Fibroblast of lung (primary cell): ENCODE results near the gene TNIK. TPM values are rescaled to one million over a fixed set of nuclear protein-coding genes. Genes with fewer than 3 reads are reported as not detected.
A peak's percentile ranks its signal among the peaks of the same experiment; 100 is the strongest.

Source experiments
- DNase-seq, 2 donors: peaks; one replicate each; pipeline versions ENCODE4 v3.0.0 to v3.0.0-alpha.2; 2010; ENCODE audit warnings: low read depth in 2 of 2
- H2AFZ ChIP-seq: 2 replicates; pipeline ENCODE4 v1.5.1; 2012; ENCODE audit warnings: low read length, control low read depth, inconsistent platforms
- H3K27ac ChIP-seq: 2 replicates; pipeline ENCODE4 v1.5.1; 2011; ENCODE audit warnings: low read length, control low read depth; ENCODE audit not compliant: insufficient read depth
- H3K27me3 ChIP-seq: 2 replicates; pipeline ENCODE4 v1.5.1; 2011; ENCODE audit warnings: mild to moderate bottlenecking, low read length; ENCODE audit not compliant: control insufficient read depth, insufficient read depth
- H3K36me3 ChIP-seq: 2 replicates; pipeline ENCODE4 v1.5.1; 2011; ENCODE audit warnings: low read length; ENCODE audit not compliant: control insufficient read depth, insufficient read depth
- H3K4me1 ChIP-seq: 2 replicates; pipeline ENCODE4 v1.5.1; 2011; ENCODE audit warnings: low read length; ENCODE audit not compliant: control insufficient read depth, insufficient read depth; ENCODE audit errors: extremely low read depth
- H3K4me2 ChIP-seq: 2 replicates; pipeline ENCODE4 v1.5.1; 2011; ENCODE audit warnings: low read length, control low read depth; ENCODE audit not compliant: insufficient read depth; ENCODE audit errors: extremely low read depth
- H3K4me3 ChIP-seq, 4 experiments: fragments of 200-600 bp in 1 of 4; sonication (generic) in 1 of 4; replicated peaks in 1 of 4; 2 replicates each; pipeline ENCODE4 v1.5.1; 2011 to 2016; ENCODE audit warnings: low read length in 4 of 4, low read depth in 3 of 4, mild to moderate bottlenecking in 3 of 4, control low read depth in 2 of 4, inconsistent platforms in 1 of 4, mixed read lengths in 1 of 4; ENCODE audit not compliant: insufficient read depth in 1 of 4; ENCODE audit errors: control extremely low read depth in 1 of 4
- H3K79me2 ChIP-seq: 2 replicates; pipeline ENCODE4 v1.5.1; 2012; ENCODE audit warnings: mild to moderate bottlenecking, low read length, inconsistent platforms; ENCODE audit not compliant: control insufficient read depth, insufficient read depth
- H3K9ac ChIP-seq: 2 replicates; pipeline ENCODE4 v1.5.1; 2011; ENCODE audit warnings: mild to moderate bottlenecking, low read length, control low read depth; ENCODE audit not compliant: insufficient read depth
- H3K9me3 ChIP-seq: 2 replicates; pipeline ENCODE4 v1.5.1; 2012; ENCODE audit warnings: low read depth, low read length; ENCODE audit not compliant: control insufficient read depth, insufficient read depth
- H4K20me1 ChIP-seq: 2 replicates; pipeline ENCODE4 v1.5.1; 2011; ENCODE audit warnings: low read length; ENCODE audit not compliant: control insufficient read depth, insufficient read depth; ENCODE audit errors: extremely low read depth
- EZH2 ChIP-seq: IDR thresholded peaks from 2 replicates; pipeline ENCODE4 v1.5.1; 2012; ENCODE audit warnings: low read length, control low read depth, mild to moderate bottlenecking; ENCODE audit errors: missing control alignments
- polyA plus RNA-seq, 2 donors: library from polyadenylated mRNA; depleted of rRNA in 1 of 2; stranded (reverse) in 1 of 2; unstranded in 1 of 2; fragments of >200 nt; gene quantifications; 2 replicates each; pipeline ENCODE4 v1.2.1, GENCODE V29; 2011 to 2012; ENCODE audit warnings: missing spikeins in 1 of 2
- total RNA-seq: library from RNA; depleted of rRNA; stranded (reverse); fragments of >200 nt; gene quantifications from 2 replicates; pipeline ENCODE4 v1.2.1, GENCODE V29; 2014
- TF ChIP-seq, protein P1 (sequence below), 2 donors: IDR thresholded peaks in 1 of 2; conservative IDR thresholded peaks in 1 of 2; 1 replicate in 1 of 2; 2 replicates in 1 of 2; pipeline ENCODE4 v1.5.1; 2011 to 2012; ENCODE audit warnings: low read length in 2 of 2, control low read depth in 1 of 2, inconsistent platforms in 1 of 2, low read depth in 1 of 2, mild to moderate bottlenecking in 1 of 2

TNIK gene
- total and polyA plus RNA-seq, 2 donors (not counting 1 experiment from before 2014, with no cell fraction given) = 13.8 to 39.3 TPM

- Histone ChIP-seq H3K4me2 (peak overlapping the region; percentile 16), H3K79me2 (no peaks in the 10 kb centered on the region), H3K9me3 (no peaks in the 10 kb centered on the region), H3K9ac (no peak overlapping the region), H4K20me1 (no peaks in the 10 kb centered on the region), H3K36me3 (no peaks in the 10 kb centered on the region), H3K27ac (no peak overlapping the region), H2AFZ (no peak overlapping the region), H3K27me3 (no peaks in the 10 kb centered on the region), H3K4me3 (no peak overlapping the region), H3K4me1 (peaks cover 7% of the 10 kb centered on the region)
- no peak for TF ChIP-seq EZH2
- TF ChIP-seq, protein P1, sequence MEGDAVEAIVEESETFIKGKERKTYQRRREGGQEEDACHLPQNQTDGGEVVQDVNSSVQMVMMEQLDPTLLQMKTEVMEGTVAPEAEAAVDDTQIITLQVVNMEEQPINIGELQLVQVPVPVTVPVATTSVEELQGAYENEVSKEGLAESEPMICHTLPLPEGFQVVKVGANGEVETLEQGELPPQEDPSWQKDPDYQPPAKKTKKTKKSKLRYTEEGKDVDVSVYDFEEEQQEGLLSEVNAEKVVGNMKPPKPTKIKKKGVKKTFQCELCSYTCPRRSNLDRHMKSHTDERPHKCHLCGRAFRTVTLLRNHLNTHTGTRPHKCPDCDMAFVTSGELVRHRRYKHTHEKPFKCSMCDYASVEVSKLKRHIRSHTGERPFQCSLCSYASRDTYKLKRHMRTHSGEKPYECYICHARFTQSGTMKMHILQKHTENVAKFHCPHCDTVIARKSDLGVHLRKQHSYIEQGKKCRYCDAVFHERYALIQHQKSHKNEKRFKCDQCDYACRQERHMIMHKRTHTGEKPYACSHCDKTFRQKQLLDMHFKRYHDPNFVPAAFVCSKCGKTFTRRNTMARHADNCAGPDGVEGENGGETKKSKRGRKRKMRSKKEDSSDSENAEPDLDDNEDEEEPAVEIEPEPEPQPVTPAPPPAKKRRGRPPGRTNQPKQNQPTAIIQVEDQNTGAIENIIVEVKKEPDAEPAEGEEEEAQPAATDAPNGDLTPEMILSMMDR (conservative IDR thresholded peaks at IDR 0.05 in 1 of 2, IDR thresholded peaks at IDR 0.05 in 1 of 2; ENCODE audit: low read depth in 1 of 2, low read length in 2 of 2) = no peak
- no peak for DNase-seq
Measured at GRCh38 chr3:171281256-171281992, 178.8 kb downstream of the TNIK start.

DNA sequence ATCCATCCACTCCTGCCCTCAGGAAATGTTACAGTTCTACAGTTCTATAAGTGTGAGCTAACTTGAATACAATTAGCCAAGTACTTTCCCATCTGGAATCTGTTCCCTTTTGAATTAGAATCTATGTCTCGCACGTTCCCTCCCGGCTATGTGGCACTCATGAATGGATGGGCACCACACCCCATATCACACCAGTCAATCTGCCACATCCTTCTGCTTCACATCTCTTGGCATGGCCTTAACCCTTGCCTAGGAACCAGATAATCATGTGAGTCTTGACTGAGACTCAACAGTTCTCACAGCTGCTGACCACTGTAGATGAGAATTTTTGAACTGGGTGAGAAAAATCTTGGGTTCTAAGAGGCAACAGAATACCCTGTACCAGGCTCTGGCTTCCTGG lies 180.2 kb downstream of the TNIK start:
- no peak for DNase-seq
- H3K4me2 ChIP-seq = no peak overlapping the region
- no peaks in the 10 kb centered on the region for H3K36me3 ChIP-seq
- H2AFZ ChIP-seq = no peak overlapping the region
- peaks cover 5% of the 10 kb centered on the region for H3K4me1 ChIP-seq
- no peaks in the 10 kb centered on the region for H3K9me3 ChIP-seq
- H4K20me1 ChIP-seq = no peaks in the 10 kb centered on the region
- H3K79me2 ChIP-seq = no peaks in the 10 kb centered on the region
- H3K27ac ChIP-seq = no peak overlapping the region
- TF ChIP-seq, protein P1 (conservative IDR thresholded peaks at IDR 0.05 in 1 of 2, IDR thresholded peaks at IDR 0.05 in 1 of 2; ENCODE audit: low read depth in 1 of 2, low read length in 2 of 2) = no peak
- no peak for TF ChIP-seq EZH2
- H3K4me3 ChIP-seq = no peak overlapping the region
- no peaks in the 10 kb centered on the region for H3K27me3 ChIP-seq
- no peak overlapping the region for H3K9ac ChIP-seq

- no peak overlapping the region for H2AFZ ChIP-seq
- TF ChIP-seq EZH2 = no peak
- TF ChIP-seq, protein P1 (conservative IDR thresholded peaks at IDR 0.05 in 1 of 2, IDR thresholded peaks at IDR 0.05 in 1 of 2; ENCODE audit: low read depth in 1 of 2, low read length in 2 of 2) = no peak
- DNase-seq = no peak
- H4K20me1 ChIP-seq = no peaks in the 10 kb centered on the region
- H3K27me3 ChIP-seq = no peaks in the 10 kb centered on the region
- no peak overlapping the region for H3K9ac ChIP-seq
- H3K9me3 ChIP-seq = no peaks in the 10 kb centered on the region
- H3K79me2 ChIP-seq = no peaks in the 10 kb centered on the region
- H3K36me3 ChIP-seq = no peaks in the 10 kb centered on the region
- H3K4me2 ChIP-seq = no peak overlapping the region
- no peak overlapping the region for H3K4me3 ChIP-seq
- no peaks in the 10 kb centered on the region for H3K4me1 ChIP-seq
- H3K27ac ChIP-seq = no peak overlapping the region
Measured at GRCh38 chr3:171278299-171278590, 182.0 kb downstream of the TNIK start.
